GM21360 (cell line): Measurements from ENCODE around the gene SDC4.

Source experiments
- ATAC-seq: cut with Tn5 transposase; IDR thresholded peaks from one replicate; pipeline ENCODE4 v1.9.1; 2021; ENCODE audit warnings: mild to moderate bottlenecking, moderate library complexity; ENCODE audit not compliant: unreplicated experiment

Gene SDC4

GRCh38 chr20:45322952-45323383 is 25.3 kb downstream of the SDC4 start:
- ATAC-seq, result no peak

DNA sequence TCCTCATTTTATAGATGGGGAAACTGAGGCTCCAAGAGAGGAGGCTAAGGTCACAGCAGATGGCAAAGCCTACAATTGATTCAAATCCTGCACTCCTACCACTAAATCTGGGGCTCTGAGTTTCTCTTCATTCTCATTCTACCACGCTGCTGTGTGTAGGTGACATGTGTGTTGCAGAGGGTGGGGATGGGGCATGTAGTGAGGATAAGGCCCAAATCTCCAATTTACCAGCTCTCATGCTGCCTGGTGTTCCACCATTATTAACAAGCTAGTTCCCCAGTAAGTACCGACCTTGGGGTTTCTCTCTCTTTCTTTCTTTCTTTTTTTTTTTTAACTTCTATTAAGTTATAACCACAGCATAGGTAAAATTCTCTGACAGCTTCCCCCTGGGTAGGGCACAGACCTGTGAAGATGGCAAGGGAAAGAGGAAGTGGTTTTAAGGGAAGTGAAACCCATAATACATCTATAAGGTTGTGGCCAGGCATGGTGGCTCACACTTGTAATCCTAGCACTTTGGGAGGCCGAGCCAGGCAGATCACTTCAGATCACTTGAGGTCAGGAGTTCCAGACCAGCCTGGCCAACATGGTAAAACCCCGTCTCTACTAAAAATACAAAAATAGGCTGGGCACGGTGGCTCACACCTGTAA is 27.2 kb downstream of the SDC4 start:
- no peak for ATAC-seq

GRCh38 chr20:45318948-45319347 is 29.3 kb downstream of the SDC4 start:
- ATAC-seq, result no peak

DNA sequence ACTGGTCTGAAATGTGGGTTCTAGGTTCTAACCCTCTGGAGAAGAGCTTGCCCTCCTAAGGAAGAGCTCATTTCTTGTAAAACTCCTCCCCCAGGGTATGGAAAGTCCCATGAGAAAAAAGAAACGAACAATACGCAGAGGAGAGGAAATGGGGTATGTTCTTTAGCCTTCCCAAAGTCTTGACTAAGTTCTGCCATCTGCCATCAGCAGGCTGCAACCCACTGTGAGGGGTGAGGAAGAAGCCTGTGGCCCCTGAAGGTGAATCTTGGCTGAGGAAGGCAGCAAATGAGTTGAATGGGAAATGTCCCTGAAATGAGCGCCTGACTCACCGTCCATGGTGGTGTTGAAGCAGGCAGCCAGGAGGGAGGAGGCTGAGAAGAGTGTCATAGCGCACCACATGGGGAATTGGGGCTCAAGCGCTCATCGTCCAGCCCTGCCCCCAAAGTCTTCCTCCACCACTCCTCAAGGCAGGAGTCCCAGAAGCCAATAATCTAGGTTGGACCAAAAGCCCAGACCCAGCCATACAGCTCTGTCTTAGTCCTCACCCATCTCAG is 29.8 kb downstream of the SDC4 start:
- no peak for ATAC-seq

GRCh38 chr20:45317826-45318225 is 30.4 kb downstream of the SDC4 start:
- no peak for ATAC-seq

GRCh38 chr20:45316150-45317080 is 31.8 kb downstream of the SDC4 start:
- ATAC-seq, result no peak

- ATAC-seq, result no peak
Measured at GRCh38 chr20:45315672-45316071, 32.6 kb downstream of the SDC4 start.

- no peak for ATAC-seq
Measured at GRCh38 chr20:45313943-45314342, 34.3 kb downstream of the SDC4 start.

- ATAC-seq, result no peak
Measured at GRCh38 chr20:45313065-45313695, 35.0 kb downstream of the SDC4 start.

DNA sequence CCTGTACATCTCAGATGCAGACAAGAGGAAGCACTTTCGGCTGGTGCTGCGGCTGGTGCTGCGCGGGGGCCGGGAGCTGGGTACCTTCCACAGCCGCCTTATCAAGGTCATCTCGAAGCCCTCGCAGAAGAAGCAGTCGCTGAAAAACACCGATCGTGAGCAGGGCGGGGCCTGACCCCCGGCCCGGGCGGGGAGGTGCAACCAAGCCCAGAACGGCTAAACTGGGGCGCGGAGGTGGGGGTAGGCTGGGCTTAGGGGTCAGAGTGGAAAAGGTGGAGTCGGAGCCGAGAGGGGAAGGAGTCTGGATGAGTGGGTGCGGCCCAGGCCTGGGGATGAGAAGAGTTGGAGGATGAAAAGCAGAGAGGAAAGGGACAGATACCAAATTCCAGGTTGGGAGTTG is 36.0 kb downstream of the SDC4 start:
- ATAC-seq, result no peak

- ATAC-seq, result no peak
Measured at GRCh38 chr20:45311589-45312211, 36.5 kb downstream of the SDC4 start.

DNA sequence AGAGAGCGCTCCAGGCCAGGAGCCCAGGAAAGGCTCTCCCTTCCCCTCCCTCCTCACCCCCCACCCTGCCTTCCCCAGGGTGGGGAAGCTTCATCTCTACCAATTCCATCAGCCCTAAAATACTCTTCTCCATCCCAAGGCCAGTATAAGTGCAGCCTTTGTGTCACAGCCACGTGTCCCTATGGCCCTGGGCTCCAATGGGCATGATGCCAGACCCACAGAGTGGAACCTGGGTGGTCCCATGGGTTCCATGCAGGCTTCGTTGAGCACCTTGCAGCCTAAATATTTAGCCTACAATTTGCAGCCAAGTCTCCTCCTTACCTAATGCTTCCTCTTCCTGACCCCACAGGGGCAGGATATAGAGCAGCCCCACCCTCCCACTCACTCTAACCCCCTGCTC is 39.1 kb downstream of the SDC4 start:
- ATAC-seq, result no peak

DNA sequence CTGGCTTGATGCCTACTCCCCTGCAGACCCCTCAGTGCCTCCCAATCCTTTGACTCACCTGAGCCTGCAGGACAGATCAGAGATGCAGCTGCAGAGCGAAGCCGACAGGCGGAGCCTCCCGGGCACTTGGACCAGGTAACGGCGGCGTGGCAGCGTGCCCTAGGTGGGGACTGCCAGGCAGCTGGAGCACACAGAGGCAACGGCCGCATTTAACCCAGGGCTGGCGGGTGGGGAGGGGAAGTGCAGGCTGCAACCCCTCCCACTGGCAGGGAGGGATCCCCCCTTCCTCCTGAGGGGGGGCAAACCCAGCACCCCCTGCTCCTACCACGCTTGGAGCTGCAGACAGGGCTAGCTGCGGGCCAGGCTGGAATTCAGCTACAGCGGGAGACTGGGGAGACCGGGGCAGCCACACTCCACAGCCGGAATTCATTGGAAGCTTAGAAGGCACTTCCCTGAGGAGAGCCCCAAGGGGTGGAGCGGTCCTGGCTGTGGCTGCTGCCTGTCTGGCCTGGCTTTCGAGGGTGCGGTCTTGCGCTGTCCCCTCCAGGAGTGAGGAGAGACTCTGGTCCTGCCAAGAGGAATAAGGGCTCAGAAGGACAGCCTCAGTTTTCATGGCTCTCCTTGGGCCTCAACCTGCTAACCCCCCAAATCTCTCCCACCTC is 40.0 kb downstream of the SDC4 start, which contains the start of gene MATN4:
TSS of gene MATN4 (minus strand) at position 183 of the 662 bp plus-strand sequence. CDS start 2,717 bp downstream, outside the sequence.
- no peak for ATAC-seq

DNA sequence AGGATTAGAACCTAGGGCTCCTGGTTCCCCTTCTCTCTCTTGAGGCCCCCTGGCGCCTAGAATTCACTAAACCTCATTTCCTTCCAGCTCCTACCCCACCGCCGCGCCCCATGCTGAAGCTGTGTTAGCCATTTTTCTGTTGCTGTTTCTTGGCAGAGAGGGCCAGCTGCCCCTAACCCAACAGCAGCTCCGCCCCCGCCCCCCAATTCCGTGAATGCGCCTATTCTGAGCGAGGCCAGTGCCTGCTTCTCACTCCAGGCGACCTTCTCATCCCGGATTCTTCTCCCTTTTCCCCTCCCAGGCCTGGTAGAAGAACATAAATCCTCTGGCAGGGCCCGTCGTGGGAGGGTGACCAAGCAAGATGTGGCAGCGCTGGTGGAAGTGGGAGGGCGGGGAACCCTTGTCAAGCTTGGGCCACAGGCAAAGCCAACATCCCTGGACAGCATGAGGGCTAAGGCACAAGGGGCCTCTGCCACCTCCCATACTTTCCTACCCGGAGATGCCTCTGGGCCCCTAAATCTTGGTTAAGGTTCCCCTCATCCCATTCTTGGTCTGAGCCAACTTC is 41.1 kb downstream of the SDC4 start:
- no peak for ATAC-seq

DNA sequence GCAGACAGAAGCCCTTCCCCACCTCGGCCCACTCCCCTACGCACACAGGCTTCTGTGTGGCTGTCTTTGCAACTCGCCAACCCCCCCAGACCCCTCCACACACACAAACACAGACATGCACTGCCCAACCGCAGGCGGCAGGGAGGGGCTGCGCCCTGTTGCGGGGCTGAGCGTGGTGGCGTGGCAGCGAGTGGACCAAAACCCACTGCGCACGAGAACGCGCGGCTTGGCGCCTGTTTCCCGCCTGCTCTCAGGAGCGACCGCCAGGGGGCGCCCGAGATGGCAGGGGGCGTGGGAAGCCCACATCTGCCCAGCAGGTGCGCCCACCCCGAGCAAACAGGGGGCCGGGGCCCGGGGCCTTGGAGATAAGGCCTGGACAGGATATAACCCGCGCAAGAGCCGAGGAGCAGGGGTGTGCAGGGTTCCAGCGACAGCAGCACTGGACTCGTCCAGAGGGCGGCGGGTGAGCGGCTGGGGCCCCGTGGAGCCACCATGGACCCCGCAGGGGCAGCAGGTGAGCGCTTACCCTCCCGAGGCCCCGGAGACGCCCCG is 41.7 kb downstream of the SDC4 start, which contains the start of gene RBPJL:
TSS of gene RBPJL (plus strand) at position 410 of the 552 bp plus-strand sequence. CDS start at position 493, 83 bp downstream.
- no peak for ATAC-seq

DNA sequence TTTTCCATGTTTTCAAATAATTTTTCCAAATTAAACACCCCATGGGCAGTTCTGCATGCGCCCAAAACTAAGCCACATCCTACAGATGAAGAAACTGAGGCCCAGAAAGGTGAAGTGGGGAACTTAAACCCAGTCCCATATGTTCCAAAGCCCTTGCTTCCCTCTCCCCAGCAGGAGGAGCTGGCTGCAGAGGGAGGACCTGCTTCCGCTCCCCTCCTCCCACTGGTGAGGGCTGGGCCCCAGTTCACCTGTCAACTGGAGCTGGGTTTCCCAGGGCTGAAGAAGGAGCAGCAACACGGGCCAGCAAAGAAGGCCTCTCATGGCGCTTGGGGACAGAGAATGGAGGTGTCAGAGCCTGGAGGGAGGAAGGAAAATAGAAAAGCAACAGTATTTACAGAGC is 43.0 kb downstream of the SDC4 start:
- no peak for ATAC-seq

- no peak for ATAC-seq
Measured at GRCh38 chr20:45304464-45304999, 43.7 kb downstream of the SDC4 start.

GRCh38 chr20:45303586-45304463 is 44.4 kb downstream of the SDC4 start:
- no peak for ATAC-seq
